Heart right ventricle (tissue), 16 donors: ENCODE data around the gene MTURN. TPM values are rescaled to one million over a fixed set of nuclear protein-coding genes. Genes with fewer than 3 reads are reported as not detected.

Experiments
- ATAC-seq, 8 donors: fragments of 200-7000 bp; cut with Tn5 transposase; one replicate each; pipeline ENCODE4 v1.9.1; 2020; ENCODE audit warnings: mild to moderate bottlenecking in 8 of 8, moderate library complexity in 8 of 8, moderate number of reproducible peaks in 1 of 8
- DNase-seq, 2 donors: peaks; one replicate each; pipeline ENCODE4 v3.0.0-alpha.2; 2020
- H3K27ac ChIP-seq, 10 donors: fragments of 200-600 bp; sonication (generic) in 2 of 10; one replicate each; pipeline versions ENCODE4 v1.5.0 to v1.8.0; 2020 to 2022; ENCODE audit warnings: mild to moderate bottlenecking in 3 of 10
- H3K27me3 ChIP-seq, 7 donors: fragments of 200-600 bp; one replicate each; pipeline ENCODE4 v1.8.0; 2021 to 2022; ENCODE audit warnings: mild to moderate bottlenecking in 2 of 7
- H3K36me3 ChIP-seq, 9 donors: fragments of 200-600 bp; sonication (generic) in 1 of 9; one replicate each; pipeline versions ENCODE4 v1.5.0 to v1.8.0; 2020 to 2022; ENCODE audit warnings: mild to moderate bottlenecking in 2 of 9
- H3K4me1 ChIP-seq, 9 donors: fragments of 200-600 bp; sonication (generic) in 1 of 9; one replicate each; pipeline versions ENCODE4 v1.5.0 to v1.8.0; 2020 to 2022; ENCODE audit warnings: mild to moderate bottlenecking in 4 of 9
- H3K4me3 ChIP-seq, 10 donors: fragments of 200-600 bp; sonication (generic) in 2 of 10; one replicate each; pipeline versions ENCODE4 v1.5.0 to v1.8.0; 2020 to 2022; ENCODE audit warnings: mild to moderate bottlenecking in 7 of 10, moderate library complexity in 2 of 10
- H3K9me3 ChIP-seq, 11 donors: fragments of 200-600 bp in 10 of 11; sonication (generic) in 2 of 11; one replicate each; pipeline versions ENCODE4 v1.5.0 to v1.8.0; 2013 to 2022; ENCODE audit warnings: mild to moderate bottlenecking in 2 of 11, control low read depth in 1 of 11, moderate library complexity in 1 of 11
- WGBS, 2 donors: extraction: QIAGEN DNeasy Blood & Tissue Kit; methylation state at CpG; one replicate each; pipeline ENCODE4 v1.1.7; 2013; ENCODE audit warnings: inconsistent platforms in 1 of 2; 5-methylcytosine and 5-hydroxymethylcytosine counted together
- intact Hi-C, 10 donors: fragments of 100-400 bp; cut with DNase I; formaldehyde crosslinking; loops; one replicate each; pipeline versions ENCODE4 v1.11.1 to v1.14.2; 2022
- polyA plus RNA-seq, 2 donors: library from polyadenylated mRNA; stranded (reverse); fragments of 200-250 nt; gene quantifications; one replicate each; pipeline ENCODE4 v1.2.3, GENCODE V29; 2013
- total RNA-seq, 10 donors: library from RNA; stranded (reverse); fragmentation: NEBNext Ultra II Directional in 3 of 10; extraction: Animal tissue kit (Norgen Biotek cat#: 25700) in 3 of 10; gene quantifications; one replicate each; pipeline versions ENCODE4 v1.2.1 to v1.2.4, GENCODE V29; 2021 to 2023
- TF ChIP-seq, protein P1 (sequence below), 9 donors: fragments of 200-600 bp; sonication (generic) in 2 of 9; IDR thresholded peaks; one replicate each; pipeline versions ENCODE4 v1.5.0 to v1.8.0; 2021 to 2022; ENCODE audit warnings: antibody characterized with exemption in 9 of 9, mild to moderate bottlenecking in 5 of 9, moderate library complexity in 1 of 9
- donor health status: Arrhythmogenic right ventricular cardiomyopathy.
- donor health status: ischemic (EF 13 %, LVEDD 7.1; RV severe dilation, severe dysfunction).
- donor health status: healthy with polysubstance abuse.
- donor health status: DM: no; HTN: yes; CAD: no.
- donor health status: DM: no; HTN: no; CAD: no.
- donor health status: ischemic (EF 25% LVEDD 6.9; RV normal size, moderate dysfunction).
- donor health status: ischemic (EF 25% LVEDD 5.7; RV mildly dilated, moderate dysfunction).
- donor health status: healthy.
- donor health status: DM: yes; HTN: yes; CAD: no.
- donor health status: Ischemic cardiomyopathy.
- donor health status: ischemic (EF 35%, LVEDD 5.7; RV mildly dilated, moderate dysfunction).
- donor health status: nonischemic (EF 11% LVEDD 7.7; RV severe dilation, severe dysfunction).
- donor health status: DM: yes; HTN: yes; CAD: no.
- donor health status: PGD.
- donor health status: ischemic (EF 29% LVEDD 5.4; RV normal size, mild dysfunction).
- donor health status: nonischemic (EF 23%, LVEDD 6.1; RV moderate dilation, normal function).

Gene MTURN
- total and polyA plus RNA-seq, 12 donors: 8.8 to 46.4 (median 29.0) TPM

- peak overlapping the region in 5 of 10 donors; percentile 61 to 88 (median 81) for H3K27ac ChIP-seq
- DNase-seq: no peak
- intact Hi-C loops: loop anchor here in 5 of 10 donors (2.0 to 10.0 kb wide), 5 partner anchors 70 to 85 kb away; no protein-coding TSS in a partner anchor
- H3K4me1 ChIP-seq: peaks cover 11 to 90% (median 40%) of the 10 kb centered on the region in 9 donors
- TF ChIP-seq, protein P1, sequence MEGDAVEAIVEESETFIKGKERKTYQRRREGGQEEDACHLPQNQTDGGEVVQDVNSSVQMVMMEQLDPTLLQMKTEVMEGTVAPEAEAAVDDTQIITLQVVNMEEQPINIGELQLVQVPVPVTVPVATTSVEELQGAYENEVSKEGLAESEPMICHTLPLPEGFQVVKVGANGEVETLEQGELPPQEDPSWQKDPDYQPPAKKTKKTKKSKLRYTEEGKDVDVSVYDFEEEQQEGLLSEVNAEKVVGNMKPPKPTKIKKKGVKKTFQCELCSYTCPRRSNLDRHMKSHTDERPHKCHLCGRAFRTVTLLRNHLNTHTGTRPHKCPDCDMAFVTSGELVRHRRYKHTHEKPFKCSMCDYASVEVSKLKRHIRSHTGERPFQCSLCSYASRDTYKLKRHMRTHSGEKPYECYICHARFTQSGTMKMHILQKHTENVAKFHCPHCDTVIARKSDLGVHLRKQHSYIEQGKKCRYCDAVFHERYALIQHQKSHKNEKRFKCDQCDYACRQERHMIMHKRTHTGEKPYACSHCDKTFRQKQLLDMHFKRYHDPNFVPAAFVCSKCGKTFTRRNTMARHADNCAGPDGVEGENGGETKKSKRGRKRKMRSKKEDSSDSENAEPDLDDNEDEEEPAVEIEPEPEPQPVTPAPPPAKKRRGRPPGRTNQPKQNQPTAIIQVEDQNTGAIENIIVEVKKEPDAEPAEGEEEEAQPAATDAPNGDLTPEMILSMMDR (IDR thresholded peaks at IDR 0.05): no peak
- H3K36me3 ChIP-seq: no peaks in the 10 kb centered on the region
- no peaks in the 10 kb centered on the region for H3K9me3 ChIP-seq
- H3K27me3 ChIP-seq: no peaks in the 10 kb centered on the region
- no peak for ATAC-seq
- H3K4me3 ChIP-seq: no peak overlapping the region
- WGBS, 2 donors: 78 to 93% methylated on average over 9 of the region's 9 CpGs
Observed at GRCh38 chr7:30171766-30172447, 37.1 kb downstream of the MTURN start.

GRCh38 chr7:30172451-30172850 is 37.7 kb downstream of the MTURN start:
- Histone ChIP-seq H3K27ac (peak overlapping the region in 8 of 10 donors; percentile 61 to 88 (median 80)), H3K36me3 (no peaks in the 10 kb centered on the region), H3K27me3 (no peaks in the 10 kb centered on the region), H3K9me3 (no peaks in the 10 kb centered on the region), H3K4me3 (no peak overlapping the region), H3K4me1 (peaks cover 11 to 96% (median 40%) of the 10 kb centered on the region in 9 donors)
- intact Hi-C loops: loop anchor here in 5 of 10 donors (2.0 to 10.0 kb wide), 5 partner anchors 70 to 85 kb away; no protein-coding TSS in a partner anchor
- 77 to 82% methylated on average over 3 of the region's 3 CpGs for WGBS, 2 donors
- TF ChIP-seq, protein P1 (IDR thresholded peaks at IDR 0.05): no peak
- ATAC-seq (peak in 1 of 8 donors; percentile 9), DNase-seq (no peak)

DNA sequence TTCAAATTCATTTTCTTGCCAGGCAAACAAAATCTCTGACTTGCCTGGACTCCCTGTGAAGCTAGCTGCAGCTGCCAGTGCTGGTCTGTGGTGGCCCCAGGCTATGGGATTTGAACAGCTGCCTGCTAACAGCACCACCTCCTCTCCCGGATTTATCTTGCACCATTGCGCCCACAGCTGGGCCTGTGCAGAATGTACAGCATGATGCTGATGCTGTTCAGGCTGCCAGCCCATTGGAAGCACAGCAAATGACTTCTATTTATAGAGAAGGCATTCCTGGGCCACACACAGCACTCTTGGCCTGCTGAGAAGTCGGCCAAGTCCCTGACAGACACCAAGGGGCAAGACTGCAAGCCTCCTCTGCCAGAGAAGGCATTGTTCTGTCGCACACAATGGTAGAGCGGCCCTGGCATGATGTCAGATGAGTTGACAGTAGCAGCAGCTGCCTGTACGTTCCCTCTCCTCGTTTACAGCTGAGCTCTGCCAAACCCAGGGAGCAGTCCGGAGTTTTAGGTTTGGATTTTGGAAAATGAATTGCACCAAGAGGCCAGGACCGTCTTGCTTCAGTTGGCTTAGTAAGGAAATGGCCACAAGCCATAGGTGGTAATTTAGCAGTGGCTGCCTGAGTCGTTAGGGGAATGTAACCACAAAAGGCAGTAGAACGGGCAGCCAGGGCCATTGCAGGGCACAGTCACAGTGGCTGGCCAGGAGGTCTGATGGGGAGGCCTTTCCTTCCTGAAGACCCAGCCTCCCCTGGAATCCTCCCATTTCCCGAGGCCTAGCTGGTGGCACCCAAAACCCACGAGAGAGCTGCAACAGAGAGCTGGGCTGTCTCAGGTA is 38.5 kb downstream of the MTURN start:
- intact Hi-C loops: loop anchor here in 5 of 10 donors (2.0 to 10.0 kb wide), 5 partner anchors 69 to 84 kb away; no protein-coding TSS in a partner anchor
- H3K4me3 ChIP-seq: no peak overlapping the region

More for the DNA sequence above, 38.5 kb downstream of the MTURN start:
- no peaks in the 10 kb centered on the region for H3K9me3 ChIP-seq
- no peaks in the 10 kb centered on the region for H3K36me3 ChIP-seq
- H3K4me1 ChIP-seq: peaks cover 11 to 98% (median 43%) of the 10 kb centered on the region in 9 donors
- ATAC-seq (peak; percentile 66 to 94 (median 84)), DNase-seq (peak; percentile 64 to 75)
- TF ChIP-seq, protein P1 (IDR thresholded peaks at IDR 0.05): peak in 4 of 9 donors; percentile 21 to 45 (median 40)
- H3K27ac ChIP-seq: peak overlapping the region; percentile 61 to 88 (median 80)
- 30 to 46% methylated on average over 13 of the region's 13 CpGs for WGBS, 2 donors
- H3K27me3 ChIP-seq: no peaks in the 10 kb centered on the region
